ENCODE data around the gene PFKM.
A peak's percentile ranks its signal among the peaks of the same experiment; 100 is the strongest.

The PFKM gene

DNA sequence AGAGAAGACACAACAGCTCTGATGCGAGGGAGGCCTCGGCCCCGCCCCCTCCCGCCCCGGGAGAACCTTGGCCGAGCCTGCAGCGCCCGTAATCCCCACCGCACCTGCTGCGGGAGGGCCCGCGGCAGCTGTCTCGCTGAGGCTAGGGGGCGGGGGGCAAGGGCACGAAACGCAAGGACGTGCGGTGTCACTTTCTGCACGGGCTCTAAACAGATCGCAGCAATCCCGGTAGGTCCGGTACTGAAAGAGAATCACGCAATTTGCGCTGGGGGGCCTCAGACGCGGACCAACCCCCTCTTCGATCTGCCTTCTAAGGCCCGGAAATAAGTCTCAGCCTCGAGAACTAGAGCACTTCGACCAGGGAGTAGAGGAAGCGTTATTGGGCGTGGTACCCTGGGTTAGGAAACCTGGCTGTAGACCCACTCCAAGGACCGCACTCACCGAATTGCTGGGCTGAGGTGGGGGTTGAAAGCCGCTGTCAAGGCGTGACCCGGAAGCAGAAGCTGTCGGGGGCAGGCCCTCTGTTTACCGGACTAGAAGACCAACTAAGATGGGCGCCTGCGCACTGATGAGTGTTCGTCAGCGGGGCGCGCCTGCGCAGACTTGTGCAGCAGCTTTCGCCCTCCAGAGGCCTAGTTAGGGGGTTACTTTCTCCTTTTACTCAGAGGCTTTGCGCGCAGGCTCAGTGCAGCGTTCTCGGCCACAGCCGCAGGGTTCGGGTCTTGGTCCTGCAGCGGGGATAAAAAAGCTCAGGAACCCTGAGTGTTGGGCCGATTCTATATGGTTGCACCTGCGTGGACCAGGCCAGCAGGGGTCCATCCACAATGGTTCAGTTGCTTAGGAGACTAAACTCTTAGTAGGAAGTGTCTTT lies 38.1 kb downstream of the PFKM start, which contains the start of gene ASB8:
TSS of gene ASB8 (minus strand) at position 498 of the 871 bp plus-strand sequence. CDS start 4,019 bp downstream, outside the sequence.
- peak; percentile 93 for DNase-seq (ENCODE audit: low spot score)

GRCh38 chr12:48157889-48158370 lies 38.8 kb downstream of the PFKM start:
- no peak for DNase-seq (ENCODE audit: low spot score)

DNA sequence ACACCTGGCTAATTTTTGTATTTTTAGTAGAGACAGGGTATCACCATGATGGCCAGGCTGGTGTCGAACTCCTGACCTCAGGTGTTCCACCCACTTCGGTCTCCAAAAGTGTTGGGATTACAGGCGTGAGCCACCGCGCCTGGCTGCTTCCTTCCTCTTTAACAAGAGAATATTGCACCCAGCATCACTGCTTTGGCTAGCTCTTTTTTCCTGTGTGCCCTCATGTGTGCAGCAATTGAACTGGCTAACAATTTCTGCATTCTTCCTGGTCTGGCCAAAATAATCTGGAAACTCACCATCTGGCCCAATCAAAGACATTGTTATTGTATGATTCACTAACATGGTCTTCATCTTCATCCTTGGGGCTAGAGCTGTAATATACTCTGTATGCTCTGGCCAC lies 40.9 kb downstream of the PFKM start:
- DNase-seq (ENCODE audit: low spot score) = no peak

GRCh38 chr12:48160807-48161206 lies 41.6 kb downstream of the PFKM start:
- DNase-seq (ENCODE audit: low spot score) = no peak

GRCh38 chr12:48163150-48163747 lies 44.1 kb downstream of the PFKM start:
- no peak for DNase-seq (ENCODE audit: low spot score)

DNA sequence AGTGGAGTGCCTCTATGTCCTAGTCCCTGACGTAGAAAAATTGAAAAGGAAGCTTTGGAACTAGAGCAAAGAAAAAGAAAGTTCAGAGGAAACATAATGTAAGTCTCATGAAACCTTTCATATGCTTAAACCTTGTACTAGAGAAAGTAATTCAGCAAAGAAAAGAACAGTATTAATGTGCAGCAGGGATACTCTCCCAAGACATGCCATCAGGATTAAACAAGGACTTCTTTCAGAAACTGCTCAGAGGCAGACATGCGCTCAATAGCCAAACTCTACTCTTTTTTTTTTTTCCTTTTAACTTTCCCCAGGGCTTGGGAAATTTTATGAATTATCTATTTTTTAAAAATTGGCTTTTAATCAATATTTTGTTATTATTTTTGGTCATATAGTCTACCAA lies 45.3 kb downstream of the PFKM start:
- no peak for DNase-seq (ENCODE audit: low spot score)

DNA sequence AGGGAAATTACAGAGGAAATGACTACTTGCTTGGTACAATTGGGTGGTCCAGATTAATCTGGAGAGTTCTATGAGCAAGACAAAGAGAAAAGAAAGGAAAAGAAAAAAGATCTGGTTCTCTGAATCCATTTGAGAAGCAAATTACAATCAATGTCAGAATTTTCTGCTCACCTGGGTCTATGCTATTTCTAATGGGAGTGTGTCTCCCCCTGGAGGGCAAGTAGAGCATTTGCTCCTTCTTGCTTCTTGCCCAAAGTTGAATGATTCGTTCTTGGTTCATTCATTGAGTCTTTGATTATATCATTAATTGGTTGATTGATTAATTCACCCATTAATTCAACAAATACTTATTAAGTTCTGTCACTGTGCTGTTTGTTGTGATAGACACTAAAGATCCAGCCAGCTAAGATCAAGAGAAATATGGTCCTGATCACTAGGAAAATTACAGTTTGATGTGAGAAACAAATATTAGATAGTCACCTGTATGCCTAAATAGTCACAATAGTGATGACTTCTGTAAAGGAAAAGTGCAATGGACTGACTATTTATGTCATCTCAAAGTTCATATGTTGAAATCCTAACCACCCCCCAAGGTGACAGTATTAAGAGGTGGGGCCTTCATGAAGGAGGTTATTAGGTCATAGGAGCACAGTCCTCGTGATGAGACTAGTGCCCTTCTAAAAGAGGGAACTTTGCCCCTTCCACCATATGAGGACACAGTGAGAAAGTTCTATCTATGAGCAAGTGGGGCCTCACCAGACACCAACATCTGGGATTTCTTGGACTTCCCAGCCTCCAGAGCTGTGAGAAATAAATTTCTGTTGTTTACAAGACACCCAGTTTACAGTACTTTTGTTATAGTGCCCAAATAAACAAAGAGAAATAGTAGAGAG lies 46.2 kb downstream of the PFKM start:
- peak; percentile 79 for DNase-seq (ENCODE audit: low spot score)

DNA sequence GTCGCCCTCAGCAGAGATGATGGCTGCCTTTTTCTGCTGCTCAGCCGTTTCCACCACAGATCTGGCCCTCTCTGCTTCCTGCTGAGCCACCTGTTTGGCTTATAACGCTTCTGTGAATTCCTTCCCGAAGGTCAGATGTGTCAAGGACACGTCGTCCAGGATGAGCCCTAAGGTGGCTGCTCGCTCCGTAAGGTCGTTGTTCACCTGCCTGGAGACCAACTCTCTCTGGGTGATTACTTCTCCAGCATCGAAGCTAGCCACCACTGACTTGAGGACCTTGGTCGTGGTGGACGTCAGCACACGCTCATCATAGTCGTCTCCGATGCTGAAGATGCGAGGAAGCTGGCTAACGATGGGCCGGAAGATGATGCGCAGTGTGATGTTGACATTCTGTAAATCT lies 49.8 kb downstream of the PFKM start:
- no peak for DNase-seq (ENCODE audit: low spot score)

- no peak for DNase-seq (ENCODE audit: low spot score)
Measured at GRCh38 chr12:48175613-48176416, 56.7 kb downstream of the PFKM start.

DNA sequence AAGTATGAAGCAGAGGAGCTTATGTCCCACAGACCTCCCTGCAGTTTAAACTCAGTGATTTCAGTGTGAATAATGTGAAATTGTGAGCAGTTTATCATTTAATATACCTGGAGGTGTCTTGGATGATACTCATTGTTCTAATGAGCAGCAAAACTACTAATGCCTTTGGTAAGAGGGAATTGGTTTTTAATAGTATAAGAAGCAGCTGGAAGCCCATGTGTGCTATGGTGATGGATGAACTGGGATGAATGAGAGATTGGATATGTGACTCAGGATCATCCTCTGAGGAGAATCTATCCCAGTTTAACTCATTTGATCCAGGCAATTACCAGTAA lies 57.2 kb downstream of the PFKM start:
- DNase-seq (ENCODE audit: low spot score) = no peak

DNA sequence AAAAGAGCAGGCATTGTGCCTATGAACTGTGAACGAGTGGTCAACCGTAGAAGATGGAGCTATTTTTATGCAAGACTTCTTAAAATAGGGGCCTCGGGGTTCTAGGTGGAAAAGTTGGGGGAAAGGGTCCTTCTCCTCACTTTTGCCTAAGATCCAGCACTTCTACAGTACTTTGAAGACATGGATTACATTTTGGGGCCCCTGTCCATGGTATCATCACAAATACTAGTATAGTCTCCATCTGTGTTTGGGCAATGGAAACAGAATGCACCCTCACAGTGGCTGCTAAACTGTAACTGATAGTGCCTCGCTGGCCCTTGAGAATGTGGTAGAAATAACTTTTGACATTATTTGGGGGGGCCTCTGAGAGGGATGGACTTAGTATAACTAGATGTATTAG lies 58.8 kb downstream of the PFKM start:
- no peak for DNase-seq (ENCODE audit: low spot score)

- DNase-seq (ENCODE audit: low spot score) = no peak
Measured at GRCh38 chr12:48179466-48179865, 60.3 kb downstream of the PFKM start.

DNA sequence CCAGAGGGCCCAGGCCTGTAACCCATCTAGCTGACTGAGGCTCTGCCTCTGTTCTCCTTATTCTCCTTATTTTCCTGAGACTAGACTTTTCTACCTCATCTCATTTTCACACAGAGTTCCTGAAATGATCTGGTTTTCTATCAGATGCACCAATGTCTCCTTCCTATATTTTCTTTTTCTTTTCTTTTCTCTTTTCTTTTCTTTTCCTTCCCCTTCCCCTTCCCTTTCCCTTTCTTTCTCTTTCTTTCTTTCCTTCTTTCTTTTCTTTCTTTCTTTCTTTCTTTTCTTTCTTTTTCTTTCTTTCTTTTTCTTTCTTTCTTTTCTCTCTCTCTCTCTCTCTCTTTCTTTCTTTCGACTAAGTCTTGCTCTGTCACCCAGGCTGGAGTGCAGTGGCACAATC lies 61.3 kb downstream of the PFKM start:
- DNase-seq (ENCODE audit: low spot score) = no peak

- no peak for DNase-seq (ENCODE audit: low spot score)
Measured at GRCh38 chr12:48180857-48181495, 61.8 kb downstream of the PFKM start.

- DNase-seq (ENCODE audit: low spot score) = no peak
Measured at GRCh38 chr12:48182631-48183030, 63.5 kb downstream of the PFKM start.

GRCh38 chr12:48183091-48183875 lies 64.1 kb downstream of the PFKM start, which contains the start of gene CCDC184:
CCDC184 (plus strand) TSS chr12:48183644; CDS start chr12:48184123, 479 bp downstream.
- DNase-seq (ENCODE audit: low spot score) = peak; percentile 65

- DNase-seq (ENCODE audit: low spot score) = no peak
Measured at GRCh38 chr12:48183876-48184548, 64.8 kb downstream of the PFKM start.

- DNase-seq (ENCODE audit: low spot score) = no peak
Measured at GRCh38 chr12:48184549-48184922, 65.4 kb downstream of the PFKM start.

- DNase-seq (ENCODE audit: low spot score) = no peak
Measured at GRCh38 chr12:48185181-48185919, 66.2 kb downstream of the PFKM start.

Data from HuH-7 (cell line).